H9 (cell line): Measurements from ENCODE around the gene GRAMD1B. TPM values are rescaled to one million over a fixed set of nuclear protein-coding genes. Genes with fewer than 3 reads are reported as not detected.

Experiments
- DNase-seq: peaks from one replicate; pipeline ENCODE4 v3.0.0-alpha.2; 2017
- H2AFZ ChIP-seq: one replicate; pipeline ENCODE4 v1.6.1; 2013; ENCODE audit warnings: mild to moderate bottlenecking, low read length, control low read depth, moderate library complexity
- H2AK5ac ChIP-seq: 2 replicates; pipeline ENCODE4 v1.6.1; 2013; ENCODE audit warnings: low read length, control low read depth, mixed read lengths; ENCODE audit not compliant: insufficient read length
- H2BK120ac ChIP-seq: one replicate; pipeline ENCODE4 v1.6.1; 2013; ENCODE audit warnings: low read depth, mild to moderate bottlenecking, low read length, control low read depth, inconsistent platforms; ENCODE audit not compliant: poor library complexity, severe bottlenecking
- H2BK12ac ChIP-seq: 2 replicates; pipeline ENCODE4 v1.6.1; 2013; ENCODE audit warnings: low read length, control low read depth, mixed read lengths, low read depth; ENCODE audit not compliant: insufficient read length
- H2BK15ac ChIP-seq: 2 replicates; pipeline ENCODE4 v1.6.1; 2013; ENCODE audit warnings: low read depth, low read length, control low read depth
- H2BK20ac ChIP-seq: one replicate; pipeline ENCODE4 v1.6.1; 2013; ENCODE audit warnings: low read depth, mild to moderate bottlenecking, low read length, control low read depth, inconsistent platforms; ENCODE audit not compliant: poor library complexity, severe bottlenecking
- H2BK5ac ChIP-seq: 2 replicates; pipeline ENCODE4 v1.6.1; 2013; ENCODE audit warnings: low read length, control low read depth, mixed read lengths; ENCODE audit not compliant: insufficient read length
- H3K14ac ChIP-seq: 2 replicates; pipeline ENCODE4 v1.6.1; 2013; ENCODE audit warnings: low read length, control low read depth; ENCODE audit not compliant: insufficient read depth
- H3K18ac ChIP-seq: 2 replicates; pipeline ENCODE4 v1.6.1; 2013; ENCODE audit warnings: low read depth, mild to moderate bottlenecking, mixed read lengths, low read length, control low read depth; ENCODE audit not compliant: insufficient read length
- H3K23ac ChIP-seq: 2 replicates; pipeline ENCODE4 v1.6.1; 2013; ENCODE audit warnings: low read length, control low read depth, mixed read lengths, low read depth; ENCODE audit not compliant: insufficient read length
- H3K23me2 ChIP-seq: 2 replicates; pipeline ENCODE4 v1.6.1; 2013; ENCODE audit warnings: low read depth, mild to moderate bottlenecking, mixed read lengths, low read length, control low read depth; ENCODE audit not compliant: insufficient read length, poor library complexity, severe bottlenecking
- H3K27ac ChIP-seq: 2 replicates; pipeline ENCODE4 v1.5.1; 2013; ENCODE audit warnings: low read length, control low read depth, mixed read lengths, low read depth; ENCODE audit not compliant: insufficient read length
- H3K27me3 ChIP-seq: 2 replicates; pipeline ENCODE4 v1.6.1; 2013; ENCODE audit warnings: low read length, control low read depth, inconsistent platforms; ENCODE audit not compliant: insufficient read depth
- H3K4ac ChIP-seq: 2 replicates; pipeline ENCODE4 v1.6.1; 2013; ENCODE audit warnings: low read depth, mild to moderate bottlenecking, control low read depth, inconsistent platforms, low read length, moderate library complexity
- H3K4me1 ChIP-seq: 2 replicates; pipeline ENCODE4 v1.6.1; 2013; ENCODE audit warnings: low read length, control low read depth, inconsistent platforms; ENCODE audit not compliant: insufficient read depth
- H3K4me2 ChIP-seq: 2 replicates; pipeline ENCODE4 v1.6.1; 2013; ENCODE audit warnings: low read length, control low read depth, mixed read lengths; ENCODE audit not compliant: insufficient read length, insufficient read depth
- H3K56ac ChIP-seq: 2 replicates; pipeline ENCODE4 v1.6.1; 2013; ENCODE audit warnings: low read depth, mild to moderate bottlenecking, mixed read lengths, low read length, control low read depth; ENCODE audit not compliant: insufficient read length
- H3K79me1 ChIP-seq: 2 replicates; pipeline ENCODE4 v1.6.1; 2013; ENCODE audit warnings: low read depth, mild to moderate bottlenecking, moderate library complexity, low read length, control low read depth, inconsistent platforms; ENCODE audit not compliant: insufficient read depth, poor library complexity, severe bottlenecking
- H3K79me2 ChIP-seq: 2 replicates; pipeline ENCODE4 v1.6.1; 2013; ENCODE audit warnings: low read length, control low read depth, inconsistent platforms; ENCODE audit not compliant: insufficient read depth
- H3K9ac ChIP-seq: 2 replicates; pipeline ENCODE4 v1.6.1; 2013; ENCODE audit warnings: low read length, control low read depth, mixed read lengths; ENCODE audit not compliant: insufficient read length; ENCODE audit errors: extremely low read depth
- H3K9me3 ChIP-seq: one replicate; pipeline ENCODE4 v1.6.1; 2013; ENCODE audit warnings: low read depth, low read length, inconsistent platforms; ENCODE audit not compliant: control insufficient read depth
- H3T11ph ChIP-seq: one replicate; pipeline ENCODE4 v1.6.1; 2013; ENCODE audit warnings: mild to moderate bottlenecking, low read length, control low read depth, inconsistent platforms
- H4K20me1 ChIP-seq: one replicate; pipeline ENCODE4 v1.6.1; 2013; ENCODE audit not compliant: control insufficient read depth, insufficient read length, insufficient read depth
- H4K5ac ChIP-seq: 2 replicates; pipeline ENCODE4 v1.6.1; 2013; ENCODE audit warnings: low read depth, mild to moderate bottlenecking, mixed read lengths, low read length, control low read depth; ENCODE audit not compliant: insufficient read length
- H4K8ac ChIP-seq: replicated peaks from 2 replicates; pipeline ENCODE4 v1.6.1; 2013; ENCODE audit warnings: low read length, control low read depth, mixed read lengths, low read depth; ENCODE audit not compliant: insufficient read length
- H4K91ac ChIP-seq: 2 replicates; pipeline ENCODE4 v1.6.1; 2013; ENCODE audit warnings: low read depth, mild to moderate bottlenecking, moderate library complexity, mixed read lengths, low read length, control low read depth; ENCODE audit not compliant: insufficient read length
- H3K27ac Mint-ChIP-seq, 3 experiments: 2 replicates in 2 of 3; 3 replicates in 1 of 3; pipeline ENCODE4 v1.8.0; 2020 to 2021; ENCODE audit warnings: mixed read lengths in 3 of 3, mild to moderate bottlenecking in 1 of 3, moderate library complexity in 1 of 3
- H3K27me3 Mint-ChIP-seq: 2 replicates; pipeline ENCODE4 v1.8.0; 2021; ENCODE audit warnings: low read depth, mild to moderate bottlenecking, moderate library complexity, mixed read lengths
- H3K36me3 Mint-ChIP-seq, 3 experiments: 2 replicates in 2 of 3; 3 replicates in 1 of 3; pipeline ENCODE4 v1.8.0; 2020 to 2021; ENCODE audit warnings: low read depth in 3 of 3, mixed read lengths in 3 of 3; ENCODE audit not compliant: insufficient read depth in 1 of 3
- H3K4me1 Mint-ChIP-seq, 2 experiments: 2 replicates each; pipeline ENCODE4 v1.8.0; 2020; ENCODE audit warnings: mixed read lengths in 2 of 2
- H3K4me3 Mint-ChIP-seq, 2 experiments: 2 replicates in 1 of 2; 3 replicates in 1 of 2; pipeline ENCODE4 v1.8.0; 2020 to 2021; ENCODE audit warnings: mild to moderate bottlenecking in 2 of 2, mixed read lengths in 2 of 2, moderate library complexity in 1 of 2
- H3K9me3 Mint-ChIP-seq, 2 experiments: 2 replicates in 1 of 2; 3 replicates in 1 of 2; pipeline ENCODE4 v1.8.0; 2020; ENCODE audit warnings: mild to moderate bottlenecking in 2 of 2, mixed read lengths in 2 of 2, moderate library complexity in 1 of 2
- WGBS: extraction: QIAGEN DNeasy Blood & Tissue Kit; methylation state at CpG from one replicate; pipeline ENCODE4 v1.1.7; 2013; ENCODE audit warnings: missing lambda C conversion rate, low lambda C conversion rate, mixed read lengths; ENCODE audit not compliant: insufficient read length; ENCODE audit errors: extremely low coverage; 5-methylcytosine and 5-hydroxymethylcytosine counted together
- total RNA-seq: library from RNA; stranded (reverse); gene quantifications from 2 replicates; pipeline ENCODE4 v1.2.1, GENCODE V29; 2021
- TF ChIP-seq, protein P1 (sequence below): fragments of 200-600 bp; sonication (generic); conservative IDR thresholded peaks from 3 replicates; pipeline ENCODE4 v1.8.0; 2021; ENCODE audit warnings: antibody characterized with exemption, mild to moderate bottlenecking

Gene GRAMD1B
- total RNA-seq, 1 experiment from 2014 or later: 25.9 TPM

DNA sequence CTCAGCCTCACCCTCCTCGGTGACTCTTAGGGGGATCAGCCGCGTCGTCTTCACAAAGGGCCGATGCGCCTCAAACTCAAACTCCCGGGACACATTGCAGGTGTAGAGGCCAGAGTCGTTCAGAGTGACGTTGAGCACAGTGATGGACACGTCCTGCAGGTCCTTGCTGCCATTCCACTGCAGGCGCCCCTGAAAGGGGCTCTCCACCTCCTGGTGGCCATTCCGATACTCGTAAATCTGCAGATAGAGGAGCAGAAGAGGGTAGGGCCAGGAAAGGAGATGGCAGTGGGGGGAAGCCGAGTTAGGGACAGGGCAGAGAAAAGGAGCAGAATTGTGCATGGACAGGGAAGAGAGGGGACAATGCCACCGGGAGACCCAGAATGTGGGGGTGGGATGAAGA is 212.4 kb downstream of the GRAMD1B start:
- H4K8ac ChIP-seq: no peak overlapping the region
- no peaks in the 10 kb centered on the region for H3K79me1 ChIP-seq
- no peak overlapping the region for H2AK5ac ChIP-seq
- Mint-ChIP-seq H3K36me3 (no peaks in the 10 kb centered on the region), H3K9me3 (no peaks in the 10 kb centered on the region), H3K4me1 (peaks cover 30 to 36% of the 10 kb centered on the region in 2 experiments), H3K4me3 (no peak overlapping the region), H3K27ac (no peak overlapping the region), H3K27me3 (peaks cover 7% of the 10 kb centered on the region)
- no peak overlapping the region for H3K27ac ChIP-seq
- H4K5ac ChIP-seq: no peak overlapping the region
- WGBS: no CpG with 5 or more reads among the region's 15 CpGs
- no peak overlapping the region for H2BK12ac ChIP-seq
- H3K4me1 ChIP-seq: peaks cover 2% of the 10 kb centered on the region; the same call in 1 of the 2 replicates
- H3K23me2 ChIP-seq: no peaks in the 10 kb centered on the region
- H3T11ph ChIP-seq: no peak overlapping the region
- no peak overlapping the region for H3K4me2 ChIP-seq
- no peak overlapping the region for H3K4ac ChIP-seq
- no peak overlapping the region for H4K91ac ChIP-seq
- H4K20me1 ChIP-seq: peaks cover 3% of the 10 kb centered on the region
- H3K9ac ChIP-seq: no peak overlapping the region
- no peak overlapping the region for H3K18ac ChIP-seq
- H3K14ac ChIP-seq: no peak overlapping the region
- TF ChIP-seq, protein P1, sequence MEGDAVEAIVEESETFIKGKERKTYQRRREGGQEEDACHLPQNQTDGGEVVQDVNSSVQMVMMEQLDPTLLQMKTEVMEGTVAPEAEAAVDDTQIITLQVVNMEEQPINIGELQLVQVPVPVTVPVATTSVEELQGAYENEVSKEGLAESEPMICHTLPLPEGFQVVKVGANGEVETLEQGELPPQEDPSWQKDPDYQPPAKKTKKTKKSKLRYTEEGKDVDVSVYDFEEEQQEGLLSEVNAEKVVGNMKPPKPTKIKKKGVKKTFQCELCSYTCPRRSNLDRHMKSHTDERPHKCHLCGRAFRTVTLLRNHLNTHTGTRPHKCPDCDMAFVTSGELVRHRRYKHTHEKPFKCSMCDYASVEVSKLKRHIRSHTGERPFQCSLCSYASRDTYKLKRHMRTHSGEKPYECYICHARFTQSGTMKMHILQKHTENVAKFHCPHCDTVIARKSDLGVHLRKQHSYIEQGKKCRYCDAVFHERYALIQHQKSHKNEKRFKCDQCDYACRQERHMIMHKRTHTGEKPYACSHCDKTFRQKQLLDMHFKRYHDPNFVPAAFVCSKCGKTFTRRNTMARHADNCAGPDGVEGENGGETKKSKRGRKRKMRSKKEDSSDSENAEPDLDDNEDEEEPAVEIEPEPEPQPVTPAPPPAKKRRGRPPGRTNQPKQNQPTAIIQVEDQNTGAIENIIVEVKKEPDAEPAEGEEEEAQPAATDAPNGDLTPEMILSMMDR: peak; percentile 35; the same call in 1 of the 3 replicates
- H2BK20ac ChIP-seq: no peak overlapping the region
- H3K9me3 ChIP-seq: no peaks in the 10 kb centered on the region
- no peak overlapping the region for H2BK5ac ChIP-seq
- H3K79me2 ChIP-seq: no peaks in the 10 kb centered on the region
- H2AFZ ChIP-seq: no peak overlapping the region
- no peak overlapping the region for H3K56ac ChIP-seq
- H3K23ac ChIP-seq: no peak overlapping the region
- DNase-seq: no peak
- H3K27me3 ChIP-seq: no peaks in the 10 kb centered on the region; the same call in 1 of the 2 replicates
- H2BK15ac ChIP-seq: no peak overlapping the region
- no peak overlapping the region for H2BK120ac ChIP-seq
